Calu3 (cell line): Measurements from ENCODE around the gene HIVEP2. TPM values are rescaled to one million over a fixed set of nuclear protein-coding genes. Genes with fewer than 3 reads are reported as not detected.

ENCODE experiments used
- BruUV-seq: library from RNA; stranded (reverse); fragments of 400-500 nt; replicated peaks from 2 replicates; lab custom pipeline; 2021; lab: Mats Ljungman, UMichigan
- CTCF ChIA-PET: fragments of 300-600 bp; sonication (Branson Sonifier 250); formaldehyde crosslinking; loops from one replicate; lab custom pipeline; 2022; ENCODE audit warnings: antibody characterized with exemption; lab: Charles Lee
- DNase-seq: peaks from one replicate; pipeline ENCODE4 v3.0.0; 2022
- H3K27ac Mint-ChIP-seq: one replicate; pipeline ENCODE4 v1.8.0; 2022; ENCODE audit warnings: mixed read lengths; ENCODE audit not compliant: unreplicated experiment
- H3K27me3 Mint-ChIP-seq: one replicate; pipeline ENCODE4 v1.8.0; 2022; ENCODE audit warnings: mixed read lengths; ENCODE audit not compliant: unreplicated experiment
- H3K36me3 Mint-ChIP-seq: one replicate; pipeline ENCODE4 v1.8.0; 2022; ENCODE audit warnings: mild to moderate bottlenecking, moderate library complexity, mixed read lengths; ENCODE audit not compliant: insufficient read depth, unreplicated experiment
- H3K4me1 Mint-ChIP-seq: one replicate; pipeline ENCODE4 v1.8.0; 2022; ENCODE audit warnings: mild to moderate bottlenecking, low read depth, mixed read lengths; ENCODE audit not compliant: unreplicated experiment
- H3K4me3 Mint-ChIP-seq: one replicate; pipeline ENCODE4 v1.8.0; 2022; ENCODE audit warnings: mild to moderate bottlenecking, low read depth, moderate library complexity, mixed read lengths; ENCODE audit not compliant: unreplicated experiment
- H3K9me3 Mint-ChIP-seq: one replicate; pipeline ENCODE4 v1.8.0; 2022; ENCODE audit warnings: low read depth, mixed read lengths; ENCODE audit not compliant: unreplicated experiment
- intact Hi-C: fragments of 100-400 bp; cut with micrococcal nuclease; formaldehyde crosslinking; loops from one replicate; pipeline ENCODE4 v1.10.0; 2022; ENCODE audit not compliant: unreplicated experiment
- total RNA-seq: library from RNA; stranded (reverse); gene quantifications from 2 replicates; pipeline ENCODE4 v1.2.3, GENCODE V29; 2022
- TF ChIP-seq, protein P1 (sequence below): fragments of 200-600 bp; IDR thresholded peaks from one replicate; pipeline ENCODE4 v1.8.0; 2022; ENCODE audit warnings: antibody characterized with exemption; ENCODE audit not compliant: unreplicated experiment

The HIVEP2 gene
- total RNA-seq, 1 experiment from 2014 or later, result 18.4 TPM

GRCh38 chr6:142712231-142712630, 232.7 kb downstream of the HIVEP2 start:
- H3K36me3 Mint-ChIP-seq, result no peaks in the 10 kb centered on the region
- TF ChIP-seq, protein P1, sequence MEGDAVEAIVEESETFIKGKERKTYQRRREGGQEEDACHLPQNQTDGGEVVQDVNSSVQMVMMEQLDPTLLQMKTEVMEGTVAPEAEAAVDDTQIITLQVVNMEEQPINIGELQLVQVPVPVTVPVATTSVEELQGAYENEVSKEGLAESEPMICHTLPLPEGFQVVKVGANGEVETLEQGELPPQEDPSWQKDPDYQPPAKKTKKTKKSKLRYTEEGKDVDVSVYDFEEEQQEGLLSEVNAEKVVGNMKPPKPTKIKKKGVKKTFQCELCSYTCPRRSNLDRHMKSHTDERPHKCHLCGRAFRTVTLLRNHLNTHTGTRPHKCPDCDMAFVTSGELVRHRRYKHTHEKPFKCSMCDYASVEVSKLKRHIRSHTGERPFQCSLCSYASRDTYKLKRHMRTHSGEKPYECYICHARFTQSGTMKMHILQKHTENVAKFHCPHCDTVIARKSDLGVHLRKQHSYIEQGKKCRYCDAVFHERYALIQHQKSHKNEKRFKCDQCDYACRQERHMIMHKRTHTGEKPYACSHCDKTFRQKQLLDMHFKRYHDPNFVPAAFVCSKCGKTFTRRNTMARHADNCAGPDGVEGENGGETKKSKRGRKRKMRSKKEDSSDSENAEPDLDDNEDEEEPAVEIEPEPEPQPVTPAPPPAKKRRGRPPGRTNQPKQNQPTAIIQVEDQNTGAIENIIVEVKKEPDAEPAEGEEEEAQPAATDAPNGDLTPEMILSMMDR, result no peak
- no peaks in the 10 kb centered on the region for H3K27me3 Mint-ChIP-seq
- no peaks in the 10 kb centered on the region for H3K4me1 Mint-ChIP-seq
- no peak overlapping the region for H3K27ac Mint-ChIP-seq
- intact Hi-C loops, result no loop called here
- DNase-seq, result no peak
- H3K4me3 Mint-ChIP-seq, result no peak overlapping the region
- H3K9me3 Mint-ChIP-seq, result no peaks in the 10 kb centered on the region
- BruUV-seq, result no TSS peak
- CTCF ChIA-PET, result no interaction called here

GRCh38 chr6:142708651-142709050, 236.3 kb downstream of the HIVEP2 start:
- Mint-ChIP-seq H3K36me3 (no peaks in the 10 kb centered on the region), H3K27me3 (no peaks in the 10 kb centered on the region), H3K4me1 (no peaks in the 10 kb centered on the region), H3K27ac (no peak overlapping the region), H3K4me3 (no peak overlapping the region), H3K9me3 (no peaks in the 10 kb centered on the region)
- no TSS peak for BruUV-seq
- DNase-seq, result no peak
- intact Hi-C loops, result no loop called here
- CTCF ChIA-PET, result no interaction called here
- TF ChIP-seq, protein P1, result no peak

GRCh38 chr6:142707255-142707654, 237.7 kb downstream of the HIVEP2 start:
- no peak overlapping the region for H3K27ac Mint-ChIP-seq
- TF ChIP-seq, protein P1, result no peak
- no peaks in the 10 kb centered on the region for H3K27me3 Mint-ChIP-seq
- intact Hi-C loops, result no loop called here
- H3K36me3 Mint-ChIP-seq, result no peaks in the 10 kb centered on the region
- no TSS peak for BruUV-seq
- no peak overlapping the region for H3K4me3 Mint-ChIP-seq
- H3K4me1 Mint-ChIP-seq, result no peaks in the 10 kb centered on the region
- no peak for DNase-seq
- no peaks in the 10 kb centered on the region for H3K9me3 Mint-ChIP-seq
- CTCF ChIA-PET, result interaction anchor here (0.5 kb wide), 1 partner anchor 46 kb away, joined by 3 read pairs; no protein-coding TSS in a partner anchor

DNA sequence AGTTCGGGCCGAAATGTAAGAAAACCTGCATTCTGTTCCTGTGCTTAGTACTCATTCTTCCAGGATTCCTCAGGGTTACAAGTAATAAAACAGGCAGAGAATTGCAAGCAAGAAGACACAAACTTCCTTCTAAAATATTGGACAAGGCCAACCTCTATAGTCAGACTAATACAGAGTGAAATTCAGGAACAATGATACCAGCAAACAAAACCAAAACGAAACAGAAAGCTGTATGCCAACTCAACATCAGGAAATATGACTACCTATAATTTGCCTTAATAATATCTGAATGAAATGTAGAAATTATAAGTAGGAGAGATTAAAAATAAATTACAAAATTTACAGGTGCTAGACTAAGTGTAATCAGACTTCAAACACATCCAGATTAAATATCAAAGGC, 238.8 kb downstream of the HIVEP2 start:
- intact Hi-C loops, result no loop called here
- H3K4me3 Mint-ChIP-seq, result no peak overlapping the region
- H3K27ac Mint-ChIP-seq, result no peak overlapping the region
- CTCF ChIA-PET, result no interaction called here
- no peaks in the 10 kb centered on the region for H3K9me3 Mint-ChIP-seq
- no peaks in the 10 kb centered on the region for H3K4me1 Mint-ChIP-seq
- TF ChIP-seq, protein P1, result no peak
- DNase-seq, result no peak
- H3K36me3 Mint-ChIP-seq, result no peaks in the 10 kb centered on the region
- no peaks in the 10 kb centered on the region for H3K27me3 Mint-ChIP-seq
- BruUV-seq, result no TSS peak
